Natural killer cell (primary cell): ENCODE results near the gene MYCN. TPM values are rescaled to one million over a fixed set of nuclear protein-coding genes. Genes with fewer than 3 reads are reported as not detected.

Experiments used
- ATAC-seq, 3 donors: fragments of 150-1000 bp in 2 of 3; fragments of 200-7000 bp in 1 of 3; cut with Tn5 transposase; 1 replicate in 1 of 3; 2 replicates in 2 of 3; pipeline ENCODE4 v1.10.0; 2021; ENCODE audit warnings: mild to moderate bottlenecking in 2 of 3, moderate library complexity in 2 of 3
- DNase-seq, 2 donors: peaks; one replicate each; pipeline versions ENCODE4 v3.0.0 to v3.0.0-alpha.2; 2013 to 2021; ENCODE audit warnings: mixed read lengths in 1 of 2
- H3K27ac ChIP-seq: one replicate; pipeline ENCODE4 v1.5.1; 2013; ENCODE audit warnings: mild to moderate bottlenecking, low read length
- H3K27me3 ChIP-seq: one replicate; pipeline ENCODE4 v1.6.1; 2013; ENCODE audit warnings: low read length; ENCODE audit not compliant: control insufficient read depth, insufficient read depth
- H3K36me3 ChIP-seq: one replicate; pipeline ENCODE4 v1.6.1; 2013; ENCODE audit warnings: low read length; ENCODE audit not compliant: control insufficient read depth, insufficient read depth
- H3K4me1 ChIP-seq: one replicate; pipeline ENCODE4 v1.6.1; 2013; ENCODE audit warnings: low read length; ENCODE audit not compliant: control insufficient read depth, insufficient read depth
- H3K4me3 ChIP-seq: one replicate; pipeline ENCODE4 v1.5.1; 2013; ENCODE audit warnings: low read length
- H3K9me3 ChIP-seq: one replicate; pipeline ENCODE4 v1.6.1; 2013; ENCODE audit warnings: low read length; ENCODE audit not compliant: control insufficient read depth, insufficient read depth
- H3K27ac Mint-ChIP-seq, 2 donors: one replicate each; pipeline ENCODE4 v1.8.0; 2022; ENCODE audit warnings: mild to moderate bottlenecking in 2 of 2, mixed read lengths in 2 of 2, moderate library complexity in 1 of 2
- H3K27me3 Mint-ChIP-seq, 2 donors: one replicate each; pipeline ENCODE4 v1.8.0; 2022; ENCODE audit warnings: low read depth in 2 of 2, mixed read lengths in 2 of 2
- H3K36me3 Mint-ChIP-seq: one replicate; pipeline ENCODE4 v1.8.0; 2022; ENCODE audit warnings: mixed read lengths
- H3K4me1 Mint-ChIP-seq, 2 donors: one replicate each; pipeline ENCODE4 v1.8.0; 2022; ENCODE audit warnings: mixed read lengths in 2 of 2
- H3K4me3 Mint-ChIP-seq: one replicate; pipeline ENCODE4 v1.8.0; 2022; ENCODE audit warnings: mild to moderate bottlenecking, moderate library complexity, mixed read lengths
- H3K9me3 Mint-ChIP-seq, 2 donors: one replicate each; pipeline ENCODE4 v1.8.0; 2022; ENCODE audit warnings: mixed read lengths in 2 of 2
- WGBS: methylation state at CpG from one replicate; pipeline ENCODE4 v1.1.7; 2013; ENCODE audit warnings: missing lambda C conversion rate; ENCODE audit not compliant: insufficient coverage; 5-methylcytosine and 5-hydroxymethylcytosine counted together
- intact Hi-C: fragments of 100-400 bp; cut with micrococcal nuclease; formaldehyde crosslinking; loops from one replicate; pipeline ENCODE4 v1.14.2; 2022
- total RNA-seq, 4 donors: library from RNA; stranded (reverse); fragments of 120-200 nt in 1 of 4; gene quantifications; one replicate each; pipeline versions ENCODE4 v1.2.3 to v1.2.4, GENCODE V29; 2013 to 2022
- TF ChIP-seq, protein P1 (sequence below): fragments of 200-600 bp; IDR thresholded peaks from one replicate; pipeline ENCODE4 v1.8.0; 2022; ENCODE audit warnings: antibody characterized with exemption

The MYCN gene
- total RNA-seq, 3 donors from 2014 or later (not counting 1 experiment from before 2014, with no cell fraction given): 0.18 TPM; not detected in 2

DNA sequence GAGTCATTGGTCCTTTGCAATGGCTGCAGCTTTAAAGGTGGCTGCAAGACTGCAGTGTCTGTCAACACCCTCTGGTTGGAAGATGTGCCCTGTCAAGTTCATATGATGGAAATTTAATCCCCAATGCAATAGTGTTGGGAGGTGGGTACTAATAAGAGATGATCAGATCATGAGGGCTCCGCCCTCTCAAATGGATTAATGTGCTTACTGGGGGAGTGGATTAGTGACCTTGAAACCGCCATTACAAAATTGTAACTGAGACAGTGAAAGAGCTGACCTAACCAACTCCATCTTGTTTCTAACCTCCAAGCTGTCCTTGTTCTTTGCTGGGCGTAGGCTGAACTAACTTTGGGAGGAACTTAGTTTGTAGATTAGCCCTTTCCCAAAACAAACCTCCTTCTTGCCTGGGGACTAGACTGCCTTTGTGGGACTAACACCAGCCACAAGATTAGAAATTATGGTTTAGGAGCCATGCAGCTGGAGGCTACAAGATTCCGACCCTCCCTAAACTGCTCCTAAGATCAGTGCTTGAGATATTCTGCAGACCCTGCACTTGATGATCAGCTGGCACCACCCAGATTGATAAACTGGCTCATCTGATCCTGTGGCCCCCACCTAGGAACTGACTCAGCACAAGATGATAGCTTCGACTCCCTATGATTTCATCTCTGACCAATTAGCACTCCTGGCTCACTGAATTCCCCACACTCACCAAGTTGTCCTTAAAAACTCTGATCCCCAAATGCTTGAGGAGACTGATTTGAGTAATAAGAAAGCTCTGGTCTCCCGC, 13.7 kb downstream of the MYCN start:
- intact Hi-C loops: no loop called here
- Histone ChIP-seq H3K4me1 (no peaks in the 10 kb centered on the region), H3K9me3 (no peaks in the 10 kb centered on the region), H3K36me3 (no peaks in the 10 kb centered on the region), H3K27me3 (no peaks in the 10 kb centered on the region), H3K4me3 (no peak overlapping the region), H3K27ac (no peak overlapping the region)
- H3K4me1 Mint-ChIP-seq: no peaks in the 10 kb centered on the region
- no peak overlapping the region for H3K4me3 Mint-ChIP-seq
- peaks cover 0 to 3% of the 10 kb centered on the region in 2 donors for H3K27me3 Mint-ChIP-seq
- no peak overlapping the region for H3K27ac Mint-ChIP-seq
- H3K9me3 Mint-ChIP-seq: no peaks in the 10 kb centered on the region
- TF ChIP-seq, protein P1, sequence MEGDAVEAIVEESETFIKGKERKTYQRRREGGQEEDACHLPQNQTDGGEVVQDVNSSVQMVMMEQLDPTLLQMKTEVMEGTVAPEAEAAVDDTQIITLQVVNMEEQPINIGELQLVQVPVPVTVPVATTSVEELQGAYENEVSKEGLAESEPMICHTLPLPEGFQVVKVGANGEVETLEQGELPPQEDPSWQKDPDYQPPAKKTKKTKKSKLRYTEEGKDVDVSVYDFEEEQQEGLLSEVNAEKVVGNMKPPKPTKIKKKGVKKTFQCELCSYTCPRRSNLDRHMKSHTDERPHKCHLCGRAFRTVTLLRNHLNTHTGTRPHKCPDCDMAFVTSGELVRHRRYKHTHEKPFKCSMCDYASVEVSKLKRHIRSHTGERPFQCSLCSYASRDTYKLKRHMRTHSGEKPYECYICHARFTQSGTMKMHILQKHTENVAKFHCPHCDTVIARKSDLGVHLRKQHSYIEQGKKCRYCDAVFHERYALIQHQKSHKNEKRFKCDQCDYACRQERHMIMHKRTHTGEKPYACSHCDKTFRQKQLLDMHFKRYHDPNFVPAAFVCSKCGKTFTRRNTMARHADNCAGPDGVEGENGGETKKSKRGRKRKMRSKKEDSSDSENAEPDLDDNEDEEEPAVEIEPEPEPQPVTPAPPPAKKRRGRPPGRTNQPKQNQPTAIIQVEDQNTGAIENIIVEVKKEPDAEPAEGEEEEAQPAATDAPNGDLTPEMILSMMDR: no peak
- no peaks in the 10 kb centered on the region for H3K36me3 Mint-ChIP-seq
- ATAC-seq: no peak
- DNase-seq: no peak
- WGBS: 89% methylated on average over 4 of the region's 6 CpGs

DNA sequence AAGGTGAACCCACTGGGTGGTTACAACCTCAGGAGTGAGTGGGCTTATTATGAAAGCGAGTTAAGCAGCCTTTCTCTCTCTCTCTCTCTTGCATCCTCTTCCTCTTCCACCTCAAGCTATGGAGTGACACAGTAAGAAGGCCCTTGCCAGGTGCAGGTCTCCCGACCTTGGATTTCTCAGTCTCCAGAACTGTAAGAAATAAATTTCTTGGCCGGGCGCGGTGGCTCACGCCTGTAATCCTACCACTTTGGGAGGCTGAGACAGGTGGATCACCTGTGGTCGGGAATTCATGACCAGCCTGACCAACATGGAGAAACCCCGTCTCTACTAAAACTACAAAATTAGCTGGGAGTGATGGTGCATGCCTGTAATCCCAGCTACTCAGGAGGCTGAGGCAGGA, 14.4 kb downstream of the MYCN start:
- no peak for ATAC-seq
- Mint-ChIP-seq H3K9me3 (no peaks in the 10 kb centered on the region), H3K36me3 (no peaks in the 10 kb centered on the region), H3K27ac (no peak overlapping the region), H3K27me3 (peaks cover 0 to 3% of the 10 kb centered on the region in 2 donors), H3K4me1 (no peaks in the 10 kb centered on the region), H3K4me3 (no peak overlapping the region)
- no peak overlapping the region for H3K27ac ChIP-seq
- 90% methylated on average over 8 of the region's 8 CpGs for WGBS
- intact Hi-C loops: no loop called here
- H3K9me3 ChIP-seq: no peaks in the 10 kb centered on the region
- H3K36me3 ChIP-seq: no peaks in the 10 kb centered on the region
- no peaks in the 10 kb centered on the region for H3K27me3 ChIP-seq
- no peak for DNase-seq
- H3K4me1 ChIP-seq: no peaks in the 10 kb centered on the region
- TF ChIP-seq, protein P1: no peak
- H3K4me3 ChIP-seq: no peak overlapping the region

DNA sequence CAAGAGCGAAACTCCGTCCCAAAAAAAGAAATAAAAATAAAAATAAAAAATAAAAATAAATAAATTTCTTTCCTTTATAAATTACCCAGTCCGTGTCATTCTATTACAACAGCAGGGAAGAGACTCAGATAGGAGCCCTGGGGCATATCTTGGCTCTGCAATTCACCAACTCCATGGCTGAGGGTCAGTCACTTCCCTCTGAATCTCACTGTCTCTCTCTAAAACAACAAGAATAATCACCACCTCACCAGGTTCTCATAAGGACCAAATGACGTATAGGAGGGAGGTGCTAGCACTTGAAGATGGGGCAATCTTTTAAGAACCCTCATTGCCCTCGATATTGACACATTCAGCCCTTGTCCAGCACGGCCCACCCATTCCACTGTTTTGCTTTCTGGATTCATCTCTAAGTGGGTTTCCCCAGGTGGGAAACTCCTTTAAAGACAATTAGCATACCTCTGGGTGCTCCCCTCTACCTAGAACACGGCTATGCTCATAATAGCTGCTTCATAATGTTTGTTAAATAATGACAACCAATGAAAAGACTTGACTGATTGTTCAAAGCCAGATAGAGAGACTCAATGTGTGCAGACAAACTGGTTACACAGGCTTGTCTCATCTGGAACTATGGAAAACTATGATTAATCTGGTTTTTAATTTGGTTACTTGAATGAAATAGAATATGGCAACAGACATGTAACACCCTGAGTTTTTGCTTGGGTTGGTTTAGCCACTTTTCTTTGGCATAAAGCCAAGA, 15.1 kb downstream of the MYCN start:
- Histone ChIP-seq H3K4me3 (no peak overlapping the region), H3K27ac (no peak overlapping the region), H3K27me3 (no peaks in the 10 kb centered on the region), H3K9me3 (no peaks in the 10 kb centered on the region), H3K4me1 (no peaks in the 10 kb centered on the region), H3K36me3 (no peaks in the 10 kb centered on the region)
- no peak overlapping the region for H3K4me3 Mint-ChIP-seq
- no peaks in the 10 kb centered on the region for H3K36me3 Mint-ChIP-seq
- 96% methylated on average over 5 of the region's 7 CpGs for WGBS
- TF ChIP-seq, protein P1: no peak
- intact Hi-C loops: no loop called here
- no peak for ATAC-seq
- no peak for DNase-seq
- peaks cover 0 to 3% of the 10 kb centered on the region in 2 donors for H3K27me3 Mint-ChIP-seq
- H3K9me3 Mint-ChIP-seq: no peaks in the 10 kb centered on the region
- no peak overlapping the region for H3K27ac Mint-ChIP-seq
- H3K4me1 Mint-ChIP-seq: no peaks in the 10 kb centered on the region
